Measurements from ENCODE around the gene CTR9.
"Not testable (repeated sequence)": the region's sequence is repeated elsewhere in the genome, so short reads cannot be mapped to it uniquely, and the experiment has no call there.

Gene CTR9

DNA sequence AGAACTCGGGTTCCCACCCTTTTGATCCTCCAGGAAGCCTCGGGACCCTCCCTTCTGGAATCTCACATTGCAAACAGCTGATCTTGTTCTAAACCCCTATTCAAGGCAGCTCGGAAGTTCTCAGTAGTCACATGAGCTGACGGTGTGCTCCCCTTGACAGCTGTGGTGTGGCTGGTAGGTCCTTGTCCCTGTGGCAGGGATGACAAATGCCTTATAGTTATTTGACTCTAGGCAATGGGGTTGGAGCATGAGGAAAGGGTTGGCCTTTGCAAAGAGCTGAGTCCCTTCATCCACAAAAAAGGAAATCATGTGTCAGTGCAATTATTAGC lies 34.1 kb downstream of the CTR9 start:
- DNase-seq = no peak

DNA sequence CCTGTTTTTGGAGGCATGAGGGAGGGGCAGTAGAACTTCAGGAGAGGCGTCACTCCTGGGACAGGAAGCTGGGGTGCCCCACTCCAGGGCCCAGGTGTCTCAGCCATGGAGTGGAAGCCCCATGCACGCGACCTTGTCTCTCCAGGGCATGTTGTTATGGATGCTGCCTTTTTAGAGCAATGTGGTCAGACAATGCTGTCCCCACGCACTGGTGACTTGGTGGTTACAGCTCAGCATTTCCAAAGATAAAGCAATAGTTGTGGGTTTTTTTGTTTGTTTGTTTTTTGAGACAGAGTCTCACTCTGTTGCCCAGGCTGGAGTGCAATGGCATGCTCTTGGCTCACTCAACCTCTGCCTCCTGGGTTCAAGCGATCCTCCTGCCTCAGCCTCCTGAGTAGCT lies 35.4 kb downstream of the CTR9 start:
- DNase-seq = no peak

DNA sequence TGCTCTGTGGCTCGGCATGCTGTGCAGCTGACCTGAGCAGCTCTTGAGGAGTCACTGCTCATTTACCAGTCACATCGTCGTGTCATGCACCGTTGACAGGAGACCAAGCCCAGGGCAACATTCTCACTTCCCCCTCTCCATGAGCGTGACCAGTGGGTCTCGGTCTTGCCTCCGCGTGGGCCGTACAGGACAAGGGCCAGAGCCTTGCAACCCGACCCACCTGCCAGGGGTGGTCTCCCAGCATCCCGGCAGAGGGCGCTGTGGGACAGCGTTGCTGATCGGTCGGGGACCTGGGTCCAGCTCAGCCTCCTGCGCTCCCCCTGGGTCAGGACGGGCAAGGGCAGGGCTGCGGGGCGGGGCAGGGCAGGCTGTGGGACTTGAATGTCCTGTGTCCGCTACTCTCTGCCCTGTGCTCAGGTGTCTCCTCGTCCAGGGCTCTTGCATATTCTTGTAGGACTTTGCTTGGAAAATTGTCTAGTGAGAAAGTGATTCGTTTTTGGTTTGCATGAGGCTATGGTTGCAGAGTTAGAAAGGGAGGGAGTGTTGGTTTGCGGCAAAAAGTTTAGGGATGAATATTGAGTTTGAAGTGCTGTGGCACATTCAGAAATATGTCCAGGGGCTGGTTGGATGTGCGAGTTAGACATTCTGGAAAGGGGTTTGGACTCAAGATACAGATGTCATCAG lies 41.5 kb downstream of the CTR9 start:
- DNase-seq = peak; percentile 82 to 83

DNA sequence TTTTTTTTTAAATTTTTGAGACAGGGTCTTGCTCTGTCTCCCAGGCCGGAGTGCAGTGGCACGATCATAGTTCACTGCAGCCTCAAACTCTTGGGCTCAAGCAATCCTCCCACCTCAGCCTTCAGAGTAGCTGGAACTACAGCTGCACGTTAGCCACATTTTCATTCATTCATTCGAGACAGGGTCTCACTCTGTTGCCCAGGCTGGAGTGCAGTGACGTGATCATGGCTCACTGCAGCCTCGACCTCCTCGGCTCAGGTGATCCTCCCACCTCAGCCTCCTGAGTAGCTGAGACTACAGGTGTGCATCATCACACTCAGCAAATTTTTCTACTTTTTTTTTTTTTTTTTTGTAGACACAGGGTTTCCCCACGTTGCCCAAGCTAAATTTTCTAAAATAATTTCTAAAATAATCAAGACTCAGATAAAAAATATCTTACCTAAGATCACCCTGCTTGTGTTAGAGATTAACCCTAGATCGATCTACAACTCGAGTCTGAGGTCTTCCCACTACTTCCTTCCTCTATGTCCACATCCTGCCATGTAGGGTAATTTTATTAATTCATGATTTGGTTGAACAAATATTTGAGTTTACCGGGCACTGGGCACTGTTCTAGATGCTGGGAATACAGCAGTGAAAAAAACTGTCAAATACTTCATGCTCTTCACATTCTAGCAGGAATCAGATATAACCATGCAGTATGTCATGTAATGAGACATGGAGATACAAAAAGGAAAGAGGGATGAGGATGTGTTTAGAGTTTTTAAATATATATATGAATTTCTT lies 42.6 kb downstream of the CTR9 start:
- no peak for DNase-seq

DNA sequence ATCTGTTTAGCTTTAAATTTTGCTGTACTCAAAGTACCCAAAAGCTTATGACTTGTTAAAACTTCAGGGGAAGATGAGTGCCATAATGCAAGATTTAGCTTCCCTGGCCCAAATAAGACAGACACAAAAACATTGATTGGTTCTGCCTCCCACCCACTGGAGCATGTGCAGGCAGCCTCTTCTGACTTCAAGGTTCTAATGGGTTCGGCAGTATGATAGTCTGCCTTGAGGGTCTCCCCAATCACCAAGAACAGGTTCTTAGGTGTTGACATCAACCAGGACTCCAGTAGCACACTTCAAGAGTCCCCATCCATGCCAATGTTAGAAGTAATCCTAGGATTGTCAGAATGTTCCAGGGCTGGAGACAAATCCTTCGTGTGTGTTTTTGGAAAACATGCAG lies 45.1 kb downstream of the CTR9 start:
- DNase-seq = no peak

DNA sequence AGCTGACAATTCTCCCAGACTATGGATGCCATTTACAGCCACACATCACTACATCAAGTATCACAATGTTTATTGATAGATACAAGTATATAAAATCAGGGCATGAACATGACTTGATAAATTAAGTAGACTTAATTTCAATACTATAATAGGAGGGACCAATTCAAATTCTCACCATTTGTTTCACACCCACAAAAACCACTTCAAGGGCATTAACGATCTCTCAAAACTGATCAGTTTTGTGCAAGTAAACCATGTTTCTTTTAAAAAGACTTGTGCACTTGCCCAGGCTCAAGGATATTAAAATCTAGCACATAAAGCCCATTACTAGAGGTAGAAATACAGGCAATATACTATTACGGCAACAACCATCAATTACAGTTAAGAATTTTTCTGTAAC lies 46.0 kb downstream of the CTR9 start:
- DNase-seq = no peak

DNA sequence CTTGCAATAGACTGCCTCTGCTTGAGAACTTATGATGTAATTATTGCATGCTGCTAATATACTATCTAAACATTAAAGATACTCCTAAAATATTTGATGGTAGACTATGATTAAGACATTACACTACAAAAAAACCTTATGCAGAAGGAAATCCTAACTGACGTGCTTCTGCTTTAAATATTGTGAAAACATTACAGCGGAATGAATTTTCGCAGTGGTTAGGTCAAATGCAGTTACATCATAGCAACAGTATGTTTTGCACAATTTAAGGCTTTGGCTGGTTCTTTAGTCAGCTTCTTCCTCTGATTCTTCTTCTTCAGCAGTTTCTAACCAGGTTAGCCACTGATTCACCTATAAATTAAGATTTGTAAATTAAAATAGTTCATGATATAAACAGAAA lies 46.5 kb downstream of the CTR9 start:
- no peak for DNase-seq

DNA sequence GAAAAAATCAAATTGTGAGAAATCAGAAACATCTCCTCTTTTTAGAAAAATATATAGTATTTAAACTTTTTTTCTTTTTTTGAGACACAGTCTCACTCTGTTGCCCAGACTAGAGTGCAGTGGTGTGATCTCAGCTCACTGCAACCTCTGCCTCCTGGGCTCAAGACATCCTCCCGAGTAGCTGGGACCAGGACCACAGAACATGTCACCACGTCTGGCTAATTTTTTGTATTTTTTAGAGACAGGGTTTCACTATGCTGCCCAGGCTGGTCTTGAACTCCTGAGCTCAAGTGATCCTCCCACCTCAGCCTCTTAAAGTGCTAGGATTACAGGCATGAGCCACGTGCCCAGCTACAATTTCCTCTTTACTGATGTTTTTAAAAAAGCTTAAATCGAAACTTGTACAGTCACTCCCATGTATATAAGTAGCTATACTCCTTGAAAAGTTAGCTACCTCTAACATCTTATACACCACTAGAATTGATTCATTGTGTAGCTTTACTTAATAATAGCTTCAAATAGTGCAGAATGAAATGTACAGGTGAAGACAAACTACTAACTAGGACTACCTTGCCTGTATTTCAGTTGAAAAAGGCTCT lies 47.4 kb downstream of the CTR9 start:
- no peak for DNase-seq

DNA sequence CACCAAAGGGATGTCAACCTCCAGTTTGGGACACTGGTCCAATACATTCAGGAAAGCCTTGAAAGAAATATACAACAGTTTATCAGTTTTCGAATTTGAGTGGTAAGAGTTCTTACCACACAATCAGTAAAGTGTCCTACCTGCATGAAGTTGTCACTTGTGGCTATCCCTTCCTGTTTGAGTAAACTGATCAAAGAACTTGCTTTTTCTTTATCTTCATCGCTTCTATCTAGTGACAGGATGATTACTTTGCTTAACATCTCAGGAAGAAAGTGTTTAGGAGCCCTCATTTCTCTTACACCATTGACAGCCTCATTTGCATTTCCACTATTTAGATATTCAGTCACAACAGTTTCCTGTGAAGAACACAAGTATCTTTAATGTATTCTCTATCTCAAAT lies 49.2 kb downstream of the CTR9 start:
- no peak for DNase-seq

DNA sequence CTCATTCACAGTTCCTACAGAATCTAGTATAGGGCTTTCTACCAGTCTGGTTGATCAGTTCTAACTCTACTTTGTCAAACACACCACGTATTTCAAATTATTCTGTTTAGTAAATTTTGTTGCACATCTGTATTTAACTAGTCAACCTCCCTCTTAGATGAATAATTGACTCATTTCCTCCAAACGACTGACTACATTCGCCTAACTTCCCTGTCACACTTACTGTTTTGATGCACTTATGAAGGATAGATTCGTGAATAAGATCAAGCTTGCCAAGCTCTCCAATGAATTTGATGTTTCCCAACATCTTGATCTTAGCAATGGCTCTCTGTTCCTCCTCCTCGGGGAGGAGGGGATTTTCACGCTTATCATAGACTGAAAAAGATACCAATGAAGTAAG lies 52.6 kb downstream of the CTR9 start:
- DNase-seq = no peak

DNA sequence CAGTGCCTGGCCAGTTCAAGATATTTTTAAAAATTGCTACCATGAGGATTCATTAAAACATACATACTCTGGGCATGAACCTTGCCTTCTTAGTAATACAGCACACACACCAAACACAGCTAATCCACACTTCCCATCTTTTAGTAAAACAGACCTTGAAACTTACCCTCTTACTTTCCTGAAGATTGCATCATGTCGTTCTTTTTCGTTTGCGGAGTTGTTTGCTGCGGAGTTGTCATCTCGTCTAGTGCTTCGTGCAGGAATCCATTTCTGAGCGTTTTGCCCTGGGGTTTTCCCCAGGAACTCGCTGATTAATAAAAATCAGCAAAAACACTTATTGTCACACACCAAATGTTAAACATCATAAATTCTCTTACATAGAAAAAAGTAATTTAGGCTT lies 54.7 kb downstream of the CTR9 start:
- no peak for DNase-seq

DNA sequence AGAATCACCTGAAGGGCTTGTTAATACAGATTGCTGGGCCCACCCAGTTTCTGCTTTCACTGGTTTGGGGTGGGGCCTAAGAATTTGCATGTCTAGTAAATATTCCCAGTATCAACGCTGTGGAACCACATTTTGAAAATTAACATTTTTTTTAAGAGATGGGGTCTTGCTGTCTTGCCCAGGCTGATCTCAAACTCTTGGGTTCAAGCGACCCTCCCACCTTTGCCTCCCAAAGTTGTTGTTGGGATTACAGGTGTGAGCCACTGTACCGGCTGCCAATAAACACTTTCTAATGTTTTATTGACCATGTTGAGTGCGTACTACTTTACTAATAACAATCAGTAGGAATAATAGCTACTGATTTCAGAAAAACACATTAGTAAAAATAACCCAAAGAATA lies 55.2 kb downstream of the CTR9 start:
- no peak for DNase-seq

DNA sequence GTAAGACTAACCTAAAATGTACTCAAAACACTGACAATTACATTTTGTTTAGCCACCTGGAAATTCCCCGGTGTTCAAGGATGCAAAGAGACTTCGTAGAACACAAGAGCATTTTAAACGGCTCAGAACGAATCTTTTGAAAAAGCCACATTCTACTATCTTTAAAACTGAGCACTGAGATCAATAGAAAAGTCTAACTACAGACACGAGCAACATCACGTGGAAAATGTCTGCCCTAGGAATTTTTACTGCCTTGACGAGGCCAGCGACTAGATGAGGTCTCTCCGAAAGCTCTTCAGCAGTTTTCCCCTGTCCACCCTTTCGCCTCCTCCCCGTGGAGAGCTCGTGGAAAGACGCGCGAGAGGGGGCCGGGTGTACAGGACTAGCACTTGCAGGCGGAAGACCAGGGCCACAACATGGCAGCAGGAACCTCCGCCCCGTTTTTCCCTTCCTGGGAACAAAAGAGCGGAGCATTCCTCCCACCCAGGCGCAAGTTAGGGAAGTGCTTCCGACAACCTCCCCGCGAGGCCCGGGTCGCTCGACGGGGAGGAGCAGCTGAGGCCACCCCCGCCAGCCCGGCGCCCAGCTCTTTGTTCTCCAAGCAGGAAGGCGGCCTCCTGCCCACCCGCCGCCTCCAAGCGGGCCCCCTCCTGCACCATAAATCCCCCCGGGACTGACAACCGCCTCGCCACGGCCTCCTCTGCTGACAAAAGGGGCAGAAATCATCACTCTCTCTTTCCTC lies 56.6 kb downstream of the CTR9 start:
- peak; percentile 35 to 55 for DNase-seq

DNA sequence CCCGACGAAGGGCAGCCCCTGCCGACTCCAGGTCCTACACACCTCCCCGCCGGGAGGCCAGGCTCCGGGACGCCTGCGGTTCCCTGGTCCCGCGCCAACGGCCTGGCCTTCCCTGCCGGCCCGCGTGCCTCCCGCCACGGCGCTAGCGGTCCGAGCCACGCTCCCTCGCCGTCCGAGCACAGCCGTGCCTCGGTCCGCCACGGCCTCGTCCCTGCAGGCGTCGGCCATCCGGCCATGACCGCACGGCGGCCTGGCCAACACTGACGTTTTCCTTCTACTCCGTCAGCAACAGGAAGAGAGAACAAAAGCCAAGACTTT lies 57.1 kb downstream of the CTR9 start:
- DNase-seq = no peak

DNA sequence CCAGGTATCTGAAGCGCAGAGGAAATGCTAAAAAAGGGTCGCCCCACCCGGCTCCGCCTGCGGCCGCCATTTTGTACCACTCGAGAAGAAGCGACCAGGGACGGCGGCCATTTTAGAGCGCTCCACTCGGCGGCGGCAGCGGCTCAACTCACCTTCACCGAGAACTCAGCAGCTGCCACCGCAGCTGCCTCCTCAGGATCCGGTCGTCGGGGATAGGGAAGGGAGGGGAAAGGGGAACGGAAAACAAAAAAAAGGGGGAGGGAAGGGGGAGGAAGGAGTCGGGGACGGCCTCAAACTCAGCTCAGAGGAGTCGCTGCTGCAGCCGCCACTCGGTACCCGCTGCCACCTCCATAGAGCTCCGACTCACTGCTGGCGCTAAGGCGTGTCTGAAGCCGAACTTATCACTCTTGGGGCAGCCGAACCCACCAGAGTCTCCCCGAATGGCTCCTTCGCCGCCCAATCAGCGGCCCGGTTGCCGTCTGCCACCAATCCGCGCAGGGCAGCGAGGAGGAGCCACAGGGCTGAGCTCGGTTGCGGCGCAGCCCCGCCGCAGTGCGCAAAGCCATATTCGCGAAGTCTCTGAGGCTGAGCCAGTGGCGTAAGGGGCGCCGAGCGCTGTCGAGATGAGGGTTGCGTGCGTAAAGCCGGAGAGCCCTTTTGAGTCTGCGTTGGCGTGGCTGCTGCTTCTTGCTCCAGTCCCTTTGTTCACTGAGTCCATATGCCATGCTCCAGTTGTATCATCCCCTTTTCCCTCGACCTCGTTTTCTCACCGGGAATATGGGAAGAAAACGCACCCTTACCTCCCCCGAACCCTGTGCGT lies 57.7 kb downstream of the CTR9 start, which contains the start of gene EIF4G2:
Gene EIF4G2 (minus strand): TSS at position 374 of the 820 bp plus-strand sequence.
- DNase-seq = peak; percentile 96 to 98

DNA sequence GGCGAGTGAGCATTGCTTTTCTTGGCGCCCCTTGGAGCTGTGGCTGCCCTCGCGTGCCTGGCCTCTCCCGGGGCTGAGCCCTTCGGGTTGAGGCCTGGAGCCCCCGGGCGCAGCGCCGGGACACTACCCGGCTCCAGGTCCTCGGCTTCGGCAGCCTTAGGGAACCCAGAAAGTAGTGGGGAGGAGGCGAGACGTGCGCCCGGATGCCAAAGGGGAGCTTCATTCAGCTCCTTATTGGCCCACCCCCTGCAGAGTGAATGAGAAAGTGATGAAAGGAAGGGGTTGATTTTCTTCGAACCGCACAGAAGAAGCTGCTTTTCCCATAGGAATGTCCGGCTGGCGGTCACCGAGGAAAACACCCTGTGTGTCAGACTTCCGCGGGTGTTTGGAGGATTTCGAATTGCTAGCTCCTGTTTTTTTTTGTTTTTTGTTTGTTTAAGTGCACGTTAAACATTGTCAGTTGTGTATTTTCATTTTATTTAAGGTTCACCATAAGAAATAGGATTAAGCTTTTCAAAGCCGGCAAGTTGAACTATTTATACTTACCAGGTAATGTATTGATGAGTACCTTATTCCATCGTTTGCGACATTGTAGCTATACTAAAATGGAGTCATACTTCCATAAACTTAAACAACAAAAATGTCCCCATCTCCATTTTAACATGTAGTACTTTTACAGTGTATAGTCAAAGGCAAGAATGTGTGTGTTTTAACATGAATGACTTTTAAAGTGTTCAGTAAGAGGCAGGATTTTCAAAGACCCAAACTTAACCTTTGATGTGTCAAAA lies 58.5 kb downstream of the CTR9 start:
- peak in 1 of 2 donors; percentile 36 for DNase-seq

DNA sequence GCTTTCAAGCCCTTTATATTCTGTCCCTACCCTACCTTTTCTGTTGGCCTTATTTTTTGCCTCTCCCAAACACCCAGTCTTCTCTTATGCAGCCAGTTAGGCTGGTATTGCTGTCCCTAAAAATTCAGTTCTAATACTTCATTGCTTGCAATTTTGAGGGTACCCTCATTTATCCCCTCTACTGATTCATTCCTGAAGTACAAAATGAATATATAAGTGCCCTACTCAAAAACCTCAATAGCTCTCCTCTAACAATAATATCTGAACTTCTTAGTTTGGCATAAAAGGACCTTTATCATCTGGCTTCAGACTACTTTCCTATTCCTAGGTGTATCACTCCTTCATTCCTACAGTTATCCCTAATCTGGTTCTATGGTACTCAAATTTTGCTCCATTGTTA lies 62.9 kb downstream of the CTR9 start:
- no peak for DNase-seq

DNA sequence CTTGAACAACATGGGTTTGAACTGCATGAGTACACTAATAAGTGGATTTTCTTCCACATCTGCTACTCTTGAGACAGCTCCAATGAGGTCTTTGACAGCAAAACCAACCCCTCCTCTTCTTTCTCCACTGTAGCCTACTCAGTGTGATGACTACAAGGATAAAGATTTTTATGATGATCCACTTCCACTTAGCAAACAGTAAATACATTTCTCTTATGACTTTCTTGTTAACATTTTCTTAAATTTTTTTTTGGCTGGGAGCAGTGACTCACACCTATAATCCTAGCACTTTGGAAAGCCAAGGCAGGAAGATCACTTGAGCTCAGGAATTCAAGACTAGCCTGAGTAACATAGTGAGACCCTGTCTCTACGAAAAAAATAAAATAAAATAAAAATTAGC lies 67.5 kb downstream of the CTR9 start:
- DNase-seq = no peak

DNA sequence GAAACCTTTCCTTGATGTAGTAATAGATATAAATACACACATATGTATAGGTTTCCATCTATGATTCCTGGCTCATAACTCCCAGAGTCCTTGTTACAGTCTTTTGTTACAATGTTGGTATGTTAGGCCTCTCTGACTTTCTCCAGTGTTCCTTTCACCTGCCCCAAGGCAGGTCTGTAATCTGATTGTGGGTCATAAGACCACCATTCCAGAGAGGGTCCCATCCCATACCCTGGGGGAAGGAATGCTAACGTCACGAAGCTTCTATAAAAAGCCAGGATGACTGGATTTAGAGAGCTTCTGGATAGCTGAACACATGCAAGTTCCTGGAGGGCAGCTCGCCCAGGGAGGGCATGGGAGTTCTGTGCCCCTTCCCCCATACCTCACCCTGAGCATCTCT lies 71.4 kb downstream of the CTR9 start:
- DNase-seq = not testable (repeated sequence)

DNA sequence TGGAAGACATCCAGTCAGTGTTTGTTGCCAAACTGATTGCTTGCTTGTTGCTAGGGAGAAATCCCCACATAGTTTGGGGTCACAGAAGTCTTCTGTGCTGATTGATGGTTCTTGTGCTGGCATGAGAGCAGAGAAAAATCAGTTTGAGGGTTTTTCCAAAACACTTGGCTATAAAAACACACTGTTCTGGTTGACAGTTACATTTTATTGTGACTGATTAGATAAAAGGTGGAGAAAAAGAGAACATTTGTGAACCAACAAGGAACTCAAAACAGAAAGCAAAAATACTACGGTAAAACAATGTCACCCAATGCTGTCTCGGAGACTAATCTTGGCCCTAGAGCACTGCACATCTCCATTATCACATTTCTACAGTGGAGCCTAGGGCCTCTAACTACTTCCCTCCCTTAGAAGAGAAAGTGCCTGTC lies 72.1 kb downstream of the CTR9 start:
- DNase-seq = no peak

DNA sequence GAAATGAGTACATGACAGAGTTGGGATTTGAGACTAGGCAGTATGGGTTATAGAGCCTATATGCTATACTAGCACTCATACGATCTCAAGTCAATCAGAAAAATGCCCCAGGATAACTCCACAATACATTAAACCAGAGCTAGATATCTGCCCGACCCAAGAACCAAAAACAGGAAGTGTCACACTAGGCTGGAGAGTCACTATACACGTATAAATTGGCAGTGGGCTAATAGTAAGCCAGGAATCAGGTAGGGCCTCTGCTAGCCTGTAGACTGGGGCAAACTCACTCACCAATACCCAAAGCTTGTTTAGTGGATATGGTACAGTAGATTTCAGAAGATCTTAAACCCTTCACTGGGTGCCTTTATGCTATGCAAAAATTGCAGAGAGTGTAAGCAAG lies 73.8 kb downstream of the CTR9 start:
- DNase-seq = no peak

DNA sequence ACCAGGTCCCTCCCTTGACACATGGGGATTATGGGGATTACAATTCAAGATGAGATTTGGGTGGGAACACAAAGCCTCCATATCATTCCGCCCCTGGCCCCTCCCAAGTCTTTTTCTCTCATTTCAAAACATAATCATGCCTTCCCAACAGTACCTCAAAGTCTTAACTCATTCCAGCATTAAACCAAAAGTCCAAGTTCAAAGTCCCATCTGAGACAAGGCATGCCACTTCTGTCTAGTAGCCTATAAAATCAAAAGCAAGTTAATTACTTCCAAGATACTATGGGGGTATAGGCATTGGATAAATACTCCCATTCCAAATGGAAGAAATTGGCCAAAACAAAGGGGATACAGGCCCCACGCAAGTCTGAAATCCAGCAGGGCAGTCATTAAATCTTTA lies 77.4 kb downstream of the CTR9 start:
- no peak for DNase-seq

Measured in activated CD4-positive, alpha-beta T cell treated with anti-CD3 and anti-CD28 coated beads for 4 hours (primary cell).